ENCODE results near the gene CTU2. TPM values are rescaled to one million over a fixed set of nuclear protein-coding genes. Genes with fewer than 3 reads are reported as not detected.

The CTU2 gene
- total RNA-seq, 4 donors from 2014 or later = 0.88 to 20.3 (median 14.6) TPM

GRCh38 chr16:88715312-88716190 is 9.2 kb downstream of the CTU2 start:
- no peak for DNase-seq
- TF ChIP-seq CTCF (IDR thresholded peaks at IDR 0.05) (no peak), POLR2A (IDR thresholded peaks at IDR 0.05) (no peak)
- no peak overlapping the region for H3K27ac ChIP-seq
- H3K27me3 ChIP-seq = no peaks in the 10 kb centered on the region
- H3K4me3 ChIP-seq = no peak overlapping the region
- no peaks in the 10 kb centered on the region for H3K9me3 ChIP-seq
- H3K36me3 ChIP-seq = no peaks in the 10 kb centered on the region
- intact Hi-C loops (cut with DNase I; ENCODE audit: low total_unique reads) = no loop called here
- no peaks in the 10 kb centered on the region for H3K4me1 ChIP-seq

DNA sequence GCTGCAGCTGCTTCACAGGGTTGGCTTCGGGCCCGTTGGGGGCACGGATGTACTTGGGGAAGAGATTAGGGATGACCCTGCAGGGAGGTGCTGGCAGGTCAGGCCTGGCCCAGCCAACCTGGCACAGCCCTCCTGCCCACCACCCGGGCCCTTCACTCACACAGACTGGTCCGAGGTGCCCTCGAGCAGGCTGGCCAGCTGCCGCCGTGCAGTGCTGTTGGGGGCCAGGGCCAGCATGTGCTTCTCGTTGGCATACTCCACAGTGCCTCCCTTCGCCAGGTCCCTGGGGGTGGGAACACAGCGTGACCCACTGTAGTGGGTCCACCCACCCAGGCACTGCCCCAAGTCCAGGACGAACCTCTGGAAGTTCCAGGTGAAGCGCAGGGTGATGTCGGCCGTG is 9.9 kb downstream of the CTU2 start:
- no peak for DNase-seq
- H3K27ac ChIP-seq = no peak overlapping the region
- H3K9me3 ChIP-seq = no peaks in the 10 kb centered on the region
- H3K4me3 ChIP-seq = no peak overlapping the region
- no peaks in the 10 kb centered on the region for H3K27me3 ChIP-seq
- H3K36me3 ChIP-seq = no peaks in the 10 kb centered on the region
- H3K4me1 ChIP-seq = no peaks in the 10 kb centered on the region
- no peak for TF ChIP-seq CTCF (IDR thresholded peaks at IDR 0.05)
- no peak for TF ChIP-seq POLR2A (IDR thresholded peaks at IDR 0.05)
- intact Hi-C loops (cut with DNase I; ENCODE audit: low total_unique reads) = no loop called here

- Histone ChIP-seq H3K27ac (no peak overlapping the region), H3K9me3 (no peaks in the 10 kb centered on the region), H3K36me3 (no peaks in the 10 kb centered on the region), H3K4me1 (no peaks in the 10 kb centered on the region), H3K27me3 (no peaks in the 10 kb centered on the region), H3K4me3 (no peak overlapping the region)
- no peak for TF ChIP-seq CTCF (IDR thresholded peaks at IDR 0.05)
- no peak for TF ChIP-seq POLR2A (IDR thresholded peaks at IDR 0.05)
- DNase-seq = no peak
- intact Hi-C loops (cut with DNase I; ENCODE audit: low total_unique reads) = no loop called here
Measured at GRCh38 chr16:88716601-88717001, 10.3 kb downstream of the CTU2 start.

DNA sequence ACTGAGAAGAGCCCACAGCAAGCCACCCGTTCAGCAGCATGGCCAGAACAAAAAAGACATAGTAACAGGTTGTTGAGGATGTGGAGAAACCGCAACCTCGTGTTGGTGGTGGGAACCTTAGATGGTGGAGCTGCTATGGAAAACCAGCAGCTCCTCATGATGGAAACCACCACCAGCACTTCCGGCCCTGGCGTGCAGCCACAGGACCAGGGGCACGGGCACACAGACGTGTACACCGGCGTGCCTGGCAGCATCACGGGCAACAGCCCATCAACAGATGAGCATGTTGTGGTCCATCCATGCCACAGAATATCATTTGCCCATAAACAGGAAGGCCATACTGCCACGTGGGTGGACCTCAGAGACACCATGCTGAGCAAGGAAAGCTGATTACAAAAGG is 11.9 kb downstream of the CTU2 start:
- Histone ChIP-seq H3K9me3 (no peaks in the 10 kb centered on the region), H3K27ac (peak overlapping the region in 1 of 2 donors; percentile 56), H3K4me3 (no peak overlapping the region), H3K27me3 (no peaks in the 10 kb centered on the region), H3K4me1 (no peaks in the 10 kb centered on the region), H3K36me3 (no peaks in the 10 kb centered on the region)
- TF ChIP-seq CTCF (IDR thresholded peaks at IDR 0.05) (no peak), POLR2A (IDR thresholded peaks at IDR 0.05) (no peak)
- no peak for DNase-seq
- intact Hi-C loops (cut with DNase I; ENCODE audit: low total_unique reads) = no loop called here

DNA sequence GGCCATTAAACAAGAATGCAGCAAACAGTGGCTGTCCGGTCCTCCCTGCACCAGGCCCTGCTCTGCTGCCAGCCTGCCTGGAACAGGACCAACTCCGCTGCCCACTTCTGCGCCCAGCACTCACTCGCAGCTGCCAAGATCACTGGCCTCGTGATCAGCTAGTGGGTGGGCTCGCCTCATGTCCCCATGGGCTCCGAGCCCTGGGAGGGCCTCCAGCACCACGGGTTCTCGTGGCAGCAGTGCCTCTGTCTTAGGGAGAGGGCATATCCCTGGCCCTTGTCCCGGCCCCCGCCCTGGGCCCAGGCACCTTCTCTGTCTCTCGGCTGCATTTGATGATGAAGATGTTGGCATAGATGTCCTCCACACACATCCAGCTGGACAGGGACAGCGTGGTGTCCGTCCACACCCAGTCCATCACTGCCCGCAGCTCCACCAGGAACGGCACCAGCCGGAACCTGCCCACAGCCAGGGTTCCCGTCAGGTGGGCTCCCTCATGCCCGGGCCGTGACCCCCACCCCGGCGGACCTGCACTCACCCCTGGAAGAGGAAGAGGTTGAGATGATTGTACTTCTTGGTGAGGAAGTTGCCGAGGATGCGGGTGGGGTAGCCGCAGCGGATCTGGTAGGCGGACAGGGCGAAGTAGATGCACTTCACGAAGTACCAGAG is 13.1 kb downstream of the CTU2 start:
- H3K4me3 ChIP-seq = no peak overlapping the region
- no peaks in the 10 kb centered on the region for H3K27me3 ChIP-seq
- peak overlapping the region; percentile 38 to 56 for H3K27ac ChIP-seq
- intact Hi-C loops (cut with DNase I; ENCODE audit: low total_unique reads) = no loop called here
- DNase-seq = peak in 1 of 2 donors; percentile 42
- no peaks in the 10 kb centered on the region for H3K9me3 ChIP-seq
- H3K4me1 ChIP-seq = no peaks in the 10 kb centered on the region
- TF ChIP-seq POLR2A (IDR thresholded peaks at IDR 0.05) (no peak), CTCF (IDR thresholded peaks at IDR 0.05) (no peak)
- H3K36me3 ChIP-seq = no peaks in the 10 kb centered on the region
